ENCODE measurements around the gene ABCF1.
"Not testable (repeated sequence)": the region's sequence is repeated elsewhere in the genome, so short reads cannot be mapped to it uniquely, and the experiment has no call there.

The ABCF1 gene

DNA sequence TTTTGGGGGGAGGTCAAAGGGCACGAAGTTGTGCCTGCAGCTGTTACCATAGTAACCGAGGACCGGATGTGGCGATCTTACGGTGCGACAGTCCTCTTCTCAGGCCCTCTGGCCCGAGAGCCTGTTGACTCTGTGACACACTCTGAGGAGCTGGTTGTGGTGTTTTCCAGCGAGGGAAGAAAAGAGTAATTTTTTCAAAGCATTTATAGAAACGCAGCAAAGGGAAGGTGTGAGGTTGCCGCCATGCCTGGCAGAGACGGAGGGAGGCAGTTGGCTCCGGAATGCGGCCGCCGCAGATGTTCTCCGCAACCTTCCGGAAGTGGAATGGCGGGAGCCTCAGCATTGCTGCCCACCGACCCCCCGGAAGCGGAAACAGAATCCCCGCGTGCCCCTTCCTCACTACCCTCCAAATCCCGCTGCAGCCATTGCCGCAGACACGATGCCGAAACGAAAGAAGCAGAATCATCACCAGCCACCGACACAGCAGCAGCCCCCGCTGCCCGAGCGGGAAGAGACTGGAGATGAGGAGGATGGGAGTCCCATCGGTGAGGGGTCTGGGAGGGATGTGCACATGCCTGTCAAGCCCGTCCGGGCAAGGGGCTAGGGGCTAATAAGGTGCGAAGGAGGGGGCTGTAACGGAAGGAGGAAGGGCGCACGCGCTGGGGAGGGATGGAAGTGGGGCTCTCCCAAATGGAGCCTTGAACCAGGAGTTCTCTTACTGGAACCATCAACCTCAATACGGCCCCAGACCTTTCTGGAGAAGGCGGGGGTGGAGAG lies 14.1 kb upstream of the ABCF1 start, which contains the start of gene PRR3:
Gene PRR3, plus strand, starts transcription at position 390 of the 777 bp plus-strand sequence. Its CDS starts 50 bp downstream, at position 440.
- DNase-seq (ENCODE audit: low read depth): peak; percentile 66
- peak within 1 kb of the TSS; percentile 99 for H3K4me3 ChIP-seq (ENCODE audit: low read depth, low read length)

DNA sequence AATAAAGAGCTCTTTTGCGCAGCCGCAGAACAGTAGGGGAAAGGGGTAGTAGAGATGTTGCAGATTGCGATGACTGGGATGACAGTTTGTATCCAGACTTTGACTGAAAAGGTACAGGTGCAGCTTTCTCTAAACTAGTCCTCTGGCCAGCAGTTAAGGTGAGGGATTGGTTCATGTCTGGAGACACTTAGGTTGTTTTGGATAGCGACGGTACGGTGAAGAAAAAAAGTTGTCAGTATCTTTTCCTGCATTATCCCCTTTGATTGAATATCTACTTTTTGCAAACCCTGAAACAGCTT lies 13.6 kb upstream of the ABCF1 start:
- H3K4me3 ChIP-seq (ENCODE audit: low read depth, low read length): peak overlapping the region; percentile 99
- DNase-seq (ENCODE audit: low read depth): no peak

DNA sequence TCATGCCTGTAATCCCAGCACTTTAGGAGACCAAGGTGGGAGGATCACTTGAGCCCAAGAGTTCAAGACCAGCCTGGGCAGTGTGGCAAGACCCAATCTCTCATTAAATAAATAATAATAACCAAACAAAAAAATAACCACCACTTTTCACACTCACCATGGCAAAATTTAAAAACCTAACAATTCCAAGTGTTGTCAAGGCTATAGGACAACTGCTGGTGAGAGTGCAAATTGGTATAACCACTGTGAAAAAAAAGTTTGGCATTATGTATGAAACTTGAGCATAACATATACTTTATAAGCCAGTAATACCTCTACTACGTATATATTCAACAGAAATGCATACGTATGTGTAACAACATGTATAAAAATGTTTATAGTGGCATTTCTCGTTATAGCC lies 10.3 kb upstream of the ABCF1 start:
- DNase-seq (ENCODE audit: low read depth): no peak

DNA sequence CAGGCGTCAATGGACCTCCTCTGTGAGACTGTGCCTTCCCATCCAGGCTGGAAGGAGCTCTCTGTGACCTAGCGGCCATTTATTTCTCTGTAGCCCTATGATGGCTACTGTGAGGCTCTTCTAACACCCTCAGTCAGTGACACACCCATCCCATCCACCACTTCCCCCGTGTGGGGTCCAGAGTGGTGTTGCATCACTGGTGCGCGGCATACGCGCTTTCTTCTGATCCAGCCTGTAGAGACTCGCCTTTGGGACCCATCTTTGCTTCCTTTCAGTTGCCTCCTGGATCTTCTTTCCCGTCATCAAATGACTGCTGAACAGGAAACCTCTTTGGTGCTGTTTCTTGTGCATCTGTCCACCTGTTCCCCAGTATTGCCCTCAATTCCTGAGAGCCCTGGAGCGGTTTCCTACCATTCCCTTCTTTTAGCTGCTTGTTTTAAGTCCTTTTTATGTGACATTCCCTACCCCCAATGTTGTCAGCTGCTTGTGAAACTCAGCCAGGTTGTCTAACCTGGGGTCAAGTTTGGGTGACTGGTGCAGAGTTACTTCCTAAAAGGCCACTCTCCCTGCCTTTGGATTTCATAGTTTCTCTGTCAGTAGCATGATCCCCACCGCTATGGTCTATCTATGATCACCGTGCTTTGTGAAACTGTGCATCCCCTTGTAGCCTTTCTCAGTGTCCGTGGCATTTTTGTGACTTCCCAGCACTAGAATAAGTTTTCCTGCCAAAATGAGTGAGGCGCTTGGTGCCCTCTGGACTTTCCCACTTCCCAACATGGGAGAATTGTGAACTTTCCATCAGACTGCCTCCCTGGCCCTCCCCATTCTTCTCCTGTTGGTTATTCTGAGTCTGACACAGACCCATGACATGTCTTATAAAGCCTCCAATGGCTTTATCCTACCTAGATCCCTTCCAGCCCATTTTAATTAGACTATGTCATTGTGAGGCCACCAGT lies 8.5 kb upstream of the ABCF1 start:
- no peak for DNase-seq (ENCODE audit: low read depth)
- no peak overlapping the region for H3K4me3 ChIP-seq (ENCODE audit: low read depth, low read length)

More for the DNA sequence above, 10.3 kb upstream of the ABCF1 start:
- H3K4me3 ChIP-seq (ENCODE audit: low read depth, low read length): no peak overlapping the region

DNA sequence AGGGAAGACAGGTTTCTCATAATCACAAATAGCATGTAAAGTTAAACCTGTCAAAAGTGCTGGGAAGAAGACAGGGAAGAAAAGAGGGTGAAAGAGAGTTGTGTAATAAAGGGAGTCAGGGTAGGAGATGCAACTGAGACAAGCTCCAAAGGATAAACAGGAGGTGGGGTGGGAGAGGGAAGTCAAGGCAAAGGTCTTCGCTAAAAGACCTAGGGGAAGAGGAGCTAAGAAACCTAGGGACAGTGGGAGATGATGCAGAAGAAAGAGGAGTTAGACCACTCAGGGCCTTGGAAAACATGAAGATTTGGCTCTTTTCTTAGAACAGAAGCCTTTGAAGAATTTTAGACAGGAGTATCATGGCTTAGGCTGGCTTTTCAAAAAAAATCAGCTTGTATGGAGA lies 7.1 kb upstream of the ABCF1 start:
- H3K4me3 ChIP-seq (ENCODE audit: low read depth, low read length): no peak overlapping the region
- DNase-seq (ENCODE audit: low read depth): no peak

DNA sequence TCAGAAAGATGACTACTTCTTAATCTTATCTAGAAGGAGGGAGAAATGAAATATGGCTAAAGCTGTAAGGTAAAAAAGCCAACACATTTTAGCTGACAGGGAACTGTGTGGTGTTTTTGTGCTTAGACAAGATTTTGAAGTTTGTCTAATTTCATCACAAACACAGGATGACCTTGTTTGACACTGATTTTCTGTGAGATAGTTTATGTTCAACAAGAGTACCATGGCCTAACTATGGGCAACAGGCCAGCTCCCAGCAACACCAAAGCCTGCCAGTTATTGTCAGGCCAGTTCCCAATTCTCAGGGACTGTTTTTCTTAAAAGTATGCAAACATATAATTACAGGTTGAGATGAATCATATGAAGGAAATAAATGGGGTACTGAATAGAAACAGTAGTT lies 5.5 kb upstream of the ABCF1 start:
- no peak for DNase-seq (ENCODE audit: low read depth)
- H3K4me3 ChIP-seq (ENCODE audit: low read depth, low read length): no peak overlapping the region

DNA sequence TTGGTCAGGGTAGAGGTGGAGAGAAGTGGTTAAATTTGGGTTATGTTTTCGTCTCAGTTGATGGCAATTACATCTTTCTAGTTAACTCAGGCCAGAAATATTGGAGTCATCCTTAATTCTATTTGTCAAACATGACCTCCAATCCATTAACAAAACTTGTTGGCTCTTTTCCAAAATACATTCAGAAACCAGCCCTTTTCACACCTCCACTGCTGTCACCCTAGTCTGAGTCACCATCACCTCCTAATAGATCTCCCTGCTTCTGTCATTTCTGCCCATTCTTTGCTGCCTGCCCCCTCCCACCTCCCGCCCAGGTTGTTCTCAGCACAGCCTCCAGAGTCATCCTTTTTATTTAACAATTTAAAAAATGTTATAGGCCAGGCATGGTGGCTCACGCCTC lies 3.0 kb upstream of the ABCF1 start:
- no peak overlapping the region for H3K4me3 ChIP-seq (ENCODE audit: low read depth, low read length)
- DNase-seq (ENCODE audit: low read depth): no peak

DNA sequence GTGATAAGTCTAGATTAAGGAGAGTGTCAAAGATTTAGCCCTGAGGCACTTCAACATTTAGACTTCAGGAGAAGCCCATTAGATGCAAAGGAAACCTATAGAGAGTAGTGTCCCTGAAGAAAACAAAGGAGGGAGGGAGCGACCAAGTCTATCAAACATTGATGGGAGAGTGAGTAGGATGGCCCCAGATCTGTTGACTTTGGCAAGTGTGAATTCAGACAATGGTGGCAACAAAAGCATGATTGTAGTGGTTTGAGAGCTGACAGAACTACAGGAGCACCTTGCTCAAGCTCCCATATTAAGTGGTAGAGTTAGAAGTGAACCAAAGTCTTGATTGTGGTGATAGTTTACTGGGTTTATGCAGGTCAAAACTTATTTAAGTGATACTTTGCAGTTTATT lies 979 bp upstream of the ABCF1 start:
- H3K4me3 ChIP-seq (ENCODE audit: low read depth, low read length): peak overlapping the region; percentile 89
- no peak for DNase-seq (ENCODE audit: low read depth)

DNA sequence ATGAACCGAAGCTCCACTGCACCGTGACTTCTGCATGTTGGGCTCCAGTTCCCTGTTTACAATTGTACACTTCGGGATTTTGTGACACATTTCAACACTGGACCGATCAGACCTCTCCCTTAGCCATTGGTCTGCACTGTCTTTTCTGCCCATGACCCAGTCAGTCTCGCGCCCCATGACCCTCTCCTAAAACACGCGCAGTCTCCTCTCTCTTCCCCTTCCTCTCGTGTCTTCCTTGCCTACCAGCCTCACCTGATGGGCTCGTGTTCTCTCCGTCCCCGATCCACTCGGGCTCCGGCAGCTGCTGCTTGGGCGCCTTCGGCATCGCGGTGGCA lies 535 bp upstream of the ABCF1 start:
- peak overlapping the region; percentile 89 for H3K4me3 ChIP-seq (ENCODE audit: low read depth, low read length)
- DNase-seq (ENCODE audit: low read depth): no peak

DNA sequence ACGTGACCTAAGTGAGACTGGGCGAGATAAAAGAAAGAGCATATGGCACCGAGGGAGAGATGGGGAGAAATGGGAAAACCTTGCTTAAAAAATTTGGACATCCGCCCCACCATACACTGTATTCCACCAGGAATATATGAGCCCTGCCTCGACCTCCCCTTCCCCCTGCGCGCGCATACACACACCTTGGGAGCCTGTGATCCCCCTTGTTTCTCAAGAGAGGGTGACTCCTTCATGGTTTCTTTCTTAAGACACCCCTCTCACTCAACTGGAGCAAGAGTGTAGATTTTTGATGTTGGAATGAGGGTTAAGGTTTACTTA lies 480 bp downstream of the ABCF1 start:
- peak overlapping the region; percentile 89 for H3K4me3 ChIP-seq (ENCODE audit: low read depth, low read length)
- DNase-seq (ENCODE audit: low read depth): no peak

DNA sequence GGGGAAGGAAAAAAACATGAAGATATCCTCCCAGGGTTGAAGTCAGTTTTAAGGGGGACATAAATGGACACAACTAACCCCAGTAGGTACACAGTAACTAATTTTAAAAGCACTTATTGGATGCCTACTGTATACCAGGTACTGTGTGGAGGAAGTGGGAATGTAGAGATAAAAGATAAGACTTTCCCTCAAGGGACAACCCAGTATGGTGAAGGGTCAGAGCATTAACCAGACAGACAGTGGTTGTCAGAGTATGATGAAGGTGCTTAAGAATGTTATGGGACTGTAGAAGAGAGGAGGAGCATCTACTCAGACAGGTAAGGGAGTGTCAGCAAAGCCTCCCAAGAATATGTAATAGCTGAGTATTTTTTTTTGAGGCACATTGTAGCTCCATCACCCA lies 906 bp downstream of the ABCF1 start:
- H3K4me3 ChIP-seq (ENCODE audit: low read depth, low read length): peak overlapping the region; percentile 89
- no peak for DNase-seq (ENCODE audit: low read depth)

DNA sequence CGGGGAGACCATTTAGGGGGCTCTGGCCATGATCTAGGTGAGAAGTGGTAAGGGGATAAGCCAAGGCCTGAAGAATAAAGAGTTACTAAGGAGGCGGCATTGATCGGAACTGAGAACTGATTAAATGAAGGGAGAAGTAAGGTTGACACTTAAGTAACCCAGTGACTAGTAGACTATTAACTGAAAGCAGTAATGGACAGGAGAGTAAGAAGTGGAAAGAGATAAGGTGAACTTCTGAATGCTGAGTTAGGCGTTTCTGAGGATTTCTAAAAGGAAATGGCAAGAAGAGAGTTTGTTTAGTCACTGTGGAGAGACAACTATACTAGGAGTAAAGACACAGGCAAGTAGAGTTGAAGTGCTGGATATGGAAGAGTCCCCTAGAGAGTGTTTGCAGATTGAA lies 1.9 kb downstream of the ABCF1 start:
- H3K4me3 ChIP-seq (ENCODE audit: low read depth, low read length): no peak overlapping the region
- no peak for DNase-seq (ENCODE audit: low read depth)

DNA sequence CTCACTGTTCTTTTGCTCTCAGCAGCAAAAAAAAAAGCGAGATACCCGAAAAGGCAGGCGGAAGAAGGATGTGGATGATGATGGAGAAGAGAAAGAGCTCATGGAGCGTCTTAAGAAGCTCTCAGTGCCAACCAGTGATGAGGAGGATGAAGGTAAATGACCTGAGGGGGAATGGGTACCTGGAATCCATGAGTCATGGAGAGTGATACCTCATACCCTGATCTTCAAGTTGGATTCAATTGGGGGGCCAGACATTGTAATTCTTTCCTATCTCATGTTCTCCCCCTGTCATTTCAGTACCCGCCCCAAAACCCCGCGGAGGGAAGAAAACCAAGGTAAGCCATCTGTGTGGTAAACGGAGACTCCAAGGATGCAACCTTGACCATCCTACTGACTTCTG lies 6.8 kb downstream of the ABCF1 start:
- no peak overlapping the region for H3K4me3 ChIP-seq (ENCODE audit: low read depth, low read length)
- no peak for DNase-seq (ENCODE audit: low read depth)

DNA sequence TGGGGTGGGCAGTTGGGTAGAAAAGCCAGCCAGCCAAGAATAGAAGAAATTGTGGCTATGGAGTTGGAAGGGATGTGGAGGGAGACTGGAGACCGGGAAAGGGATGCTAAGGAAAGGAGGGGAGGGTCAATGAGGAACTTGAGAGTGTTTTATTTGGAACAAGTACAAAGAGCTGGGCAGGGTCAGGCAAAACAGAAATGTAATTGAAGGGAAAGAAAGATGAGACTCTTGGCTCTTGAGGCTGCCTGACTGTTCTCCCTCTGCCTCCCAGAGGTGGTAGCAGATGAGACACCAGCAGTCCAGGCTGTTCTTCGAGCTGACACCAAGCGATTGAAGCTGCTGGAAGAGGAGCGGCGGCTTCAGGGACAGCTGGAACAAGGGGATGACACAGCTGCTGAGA lies 12.7 kb downstream of the ABCF1 start:
- DNase-seq (ENCODE audit: low read depth): no peak
- H3K4me3 ChIP-seq (ENCODE audit: low read depth, low read length): no peak overlapping the region

DNA sequence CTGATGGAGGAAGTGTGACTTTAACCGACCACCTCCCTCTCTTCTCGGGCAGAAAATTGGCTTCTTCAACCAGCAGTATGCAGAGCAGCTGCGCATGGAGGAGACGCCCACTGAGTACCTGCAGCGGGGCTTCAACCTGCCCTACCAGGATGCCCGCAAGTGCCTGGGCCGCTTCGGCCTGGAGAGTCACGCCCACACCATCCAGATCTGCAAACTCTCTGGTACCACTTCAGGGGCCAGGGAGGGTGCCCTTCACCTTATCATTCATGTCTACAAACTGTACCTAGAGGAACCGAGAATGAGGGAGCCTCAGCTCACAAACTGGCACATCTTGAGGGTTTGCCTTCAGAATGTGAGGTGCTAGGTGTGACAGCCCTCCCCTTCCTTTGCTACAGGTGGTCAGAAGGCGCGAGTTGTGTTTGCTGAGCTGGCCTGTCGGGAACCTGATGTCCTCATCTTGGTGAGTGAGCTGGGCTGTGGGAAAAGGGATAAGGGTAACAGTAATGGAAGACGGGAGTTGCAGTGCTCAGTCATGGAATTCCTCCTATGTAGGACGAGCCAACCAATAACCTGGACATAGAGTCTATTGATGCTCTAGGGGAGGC lies 18.6 kb downstream of the ABCF1 start:
- DNase-seq (ENCODE audit: low read depth): no peak
- H3K4me3 ChIP-seq (ENCODE audit: low read depth, low read length): no peak overlapping the region

DNA sequence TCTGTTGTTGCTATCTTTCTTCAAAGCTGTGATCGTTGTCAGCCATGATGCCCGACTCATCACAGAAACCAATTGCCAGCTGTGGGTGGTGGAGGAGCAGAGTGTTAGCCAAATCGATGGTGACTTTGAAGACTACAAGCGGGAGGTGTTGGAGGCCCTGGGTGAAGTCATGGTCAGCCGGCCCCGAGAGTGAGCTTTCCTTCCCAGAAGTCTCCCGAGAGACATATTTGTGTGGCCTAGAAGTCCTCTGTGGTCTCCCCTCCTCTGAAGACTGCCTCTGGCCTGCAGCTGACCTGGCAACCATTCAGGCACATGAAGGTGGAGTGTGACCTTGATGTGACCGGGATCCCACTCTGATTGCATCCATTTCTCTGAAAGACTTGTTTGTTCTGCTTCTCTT lies 19.3 kb downstream of the ABCF1 start:
- H3K4me3 ChIP-seq (ENCODE audit: low read depth, low read length): no peak overlapping the region
- no peak for DNase-seq (ENCODE audit: low read depth)

DNA sequence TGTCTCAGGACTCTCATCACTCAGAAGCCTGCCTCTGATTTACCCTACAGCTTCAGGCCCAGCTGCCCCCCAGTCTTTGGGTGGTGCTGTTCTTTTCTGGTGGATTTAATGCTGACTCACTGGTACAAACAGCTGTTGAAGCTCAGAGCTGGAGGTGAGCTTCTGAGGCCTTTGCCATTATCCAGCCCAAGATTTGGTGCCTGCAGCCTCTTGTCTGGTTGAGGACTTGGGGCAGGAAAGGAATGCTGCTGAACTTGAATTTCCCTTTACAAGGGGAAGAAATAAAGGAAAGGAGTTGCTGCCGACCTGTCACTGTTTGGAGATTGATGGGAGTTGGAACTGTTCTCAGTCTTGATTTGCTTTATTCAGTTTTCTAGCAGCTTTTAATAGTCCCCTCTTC lies 19.8 kb downstream of the ABCF1 start:
- H3K4me3 ChIP-seq (ENCODE audit: low read depth, low read length): no peak overlapping the region

DNA sequence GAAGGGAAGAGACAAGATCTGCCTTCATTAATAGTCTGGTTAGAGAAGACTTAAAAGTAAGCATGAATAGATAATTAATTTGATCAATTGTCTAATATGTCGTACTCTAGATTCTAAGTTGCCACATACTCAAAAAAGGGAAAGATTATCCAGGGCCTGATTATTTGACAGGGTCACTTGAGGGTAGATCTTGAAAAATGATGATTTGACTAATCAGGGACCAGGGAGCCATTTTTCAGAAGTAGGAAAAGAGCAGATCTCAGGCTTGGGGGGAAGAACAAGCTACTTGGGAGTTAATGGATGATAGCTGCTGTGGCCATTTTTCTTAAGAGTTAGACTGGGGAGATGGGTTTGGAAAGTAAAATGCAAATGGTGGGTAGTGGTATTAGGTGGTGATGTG lies 21.0 kb downstream of the ABCF1 start:
- no peak overlapping the region for H3K4me3 ChIP-seq (ENCODE audit: low read depth, low read length)
- no peak for DNase-seq (ENCODE audit: low read depth)

More for the DNA sequence above, 19.8 kb downstream of the ABCF1 start:
- no peak for DNase-seq (ENCODE audit: low read depth)

DNA sequence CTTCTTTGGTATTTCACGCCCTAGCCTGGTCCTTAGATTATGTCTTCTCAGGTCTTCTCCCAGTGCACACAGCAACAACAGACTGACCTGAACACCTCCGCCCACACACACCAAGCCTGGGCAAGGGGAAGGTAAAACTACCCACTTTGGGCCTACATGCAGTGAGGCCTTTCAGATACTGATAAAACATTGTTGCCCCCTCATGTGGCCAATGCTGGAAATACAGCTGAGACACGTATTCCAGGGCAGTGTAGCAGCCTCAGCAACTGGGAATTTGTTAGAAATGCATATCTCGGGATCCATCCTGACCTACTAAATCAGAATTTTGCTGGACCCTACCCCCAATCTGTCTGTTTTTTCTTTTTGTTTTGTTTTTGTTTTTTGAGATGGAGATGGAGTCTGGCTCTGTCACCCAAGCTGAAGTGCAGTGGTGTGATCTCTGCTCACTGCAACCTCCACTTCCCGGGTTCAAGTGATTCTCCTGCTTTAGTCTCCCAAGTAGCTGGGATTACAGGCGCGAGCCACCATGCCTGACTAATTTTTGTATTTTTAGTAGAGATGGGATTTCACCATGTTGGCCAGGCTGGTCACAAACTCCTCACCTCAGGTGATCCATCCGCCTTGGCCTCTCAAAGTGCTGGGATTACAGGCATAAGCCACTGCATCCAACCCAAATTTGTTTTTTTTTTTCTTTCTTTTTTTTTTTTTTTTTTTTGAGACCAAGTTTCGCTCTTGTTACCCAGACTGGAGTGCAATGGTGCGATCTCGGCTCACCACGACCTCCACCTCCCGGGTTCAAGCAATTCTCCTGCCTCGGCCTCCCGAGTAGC lies 26.3 kb downstream of the ABCF1 start:
- not testable (repeated sequence) for H3K4me3 ChIP-seq (ENCODE audit: low read depth, low read length)
- peak; percentile 43 for DNase-seq (ENCODE audit: low read depth)
